ENCODE results near the gene FGF18.

Gene FGF18

DNA sequence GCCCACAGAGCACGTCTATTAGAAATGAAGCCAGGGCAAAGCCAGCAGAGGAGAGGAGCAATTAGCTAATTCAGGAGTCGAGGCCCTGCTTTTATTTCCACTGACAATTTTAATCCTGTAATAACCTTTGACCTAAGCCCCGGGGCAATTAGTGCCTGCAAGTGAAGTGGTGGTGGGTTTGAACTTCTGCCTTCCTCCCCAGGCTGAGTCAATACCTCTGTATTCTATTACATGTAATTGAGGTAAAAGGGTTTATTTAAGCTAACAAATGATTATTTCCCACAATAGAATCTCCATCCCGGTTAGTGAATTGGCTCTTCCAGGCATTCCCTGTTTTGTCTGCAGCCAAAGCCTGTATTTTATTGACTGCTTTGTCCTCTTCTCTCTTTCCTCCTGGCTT, 49.9 kb downstream of the FGF18 start:
- TF ChIP-seq CTCF (IDR thresholded peaks at IDR 0.05; ENCODE audit: low read depth, low read length), result no peak
- Histone ChIP-seq H3K4me3 (ENCODE audit: low read depth, low read length) (no peak overlapping the region), H3K4me1 (no peaks in the 10 kb centered on the region), H3K27me3 (no peaks in the 10 kb centered on the region), H3K36me3 (no peaks in the 10 kb centered on the region), H3K9me3 (no peaks in the 10 kb centered on the region)
- no peak for DNase-seq

GRCh38 chr5:171470420-171470819, 51.0 kb downstream of the FGF18 start:
- no peaks in the 10 kb centered on the region for H3K27me3 ChIP-seq
- no peaks in the 10 kb centered on the region for H3K36me3 ChIP-seq
- no peaks in the 10 kb centered on the region for H3K4me1 ChIP-seq
- TF ChIP-seq CTCF (IDR thresholded peaks at IDR 0.05; ENCODE audit: low read depth, low read length), result no peak
- no peak overlapping the region for H3K4me3 ChIP-seq (ENCODE audit: low read depth, low read length)
- DNase-seq, result no peak
- no peaks in the 10 kb centered on the region for H3K9me3 ChIP-seq

DNA sequence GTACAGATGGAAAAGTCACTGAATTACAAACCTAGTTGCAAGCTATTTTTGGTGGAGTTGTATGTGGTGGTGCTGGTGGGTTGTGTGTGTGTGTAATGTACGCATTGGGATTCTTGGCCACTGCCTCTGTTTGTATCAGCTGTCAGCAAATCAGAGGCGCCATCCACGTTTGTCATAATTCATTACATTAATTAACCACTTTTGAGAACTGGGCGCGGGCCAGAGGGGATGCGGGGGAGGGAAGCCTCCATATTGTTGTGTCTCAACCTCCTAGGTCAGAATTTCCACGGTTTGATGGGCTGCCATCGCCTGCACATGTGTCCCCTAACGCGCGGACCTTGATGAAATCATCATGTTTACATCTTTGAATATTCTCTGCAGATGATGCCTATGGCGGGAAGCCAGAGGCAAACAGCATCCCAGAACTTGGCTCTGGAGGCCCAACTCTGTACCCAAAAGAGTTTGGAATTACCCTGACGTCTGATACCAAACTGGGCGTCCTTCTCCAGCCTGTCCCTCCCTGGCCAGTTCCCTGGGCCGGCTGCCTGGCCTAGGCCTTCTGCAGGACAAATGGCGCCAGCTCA, 54.9 kb downstream of the FGF18 start:
- no peak for TF ChIP-seq CTCF (IDR thresholded peaks at IDR 0.05; ENCODE audit: low read depth, low read length)
- Histone ChIP-seq H3K27me3 (no peaks in the 10 kb centered on the region), H3K4me3 (ENCODE audit: low read depth, low read length) (no peak overlapping the region), H3K4me1 (no peaks in the 10 kb centered on the region), H3K36me3 (no peaks in the 10 kb centered on the region), H3K9me3 (no peaks in the 10 kb centered on the region)
- no peak for DNase-seq

DNA sequence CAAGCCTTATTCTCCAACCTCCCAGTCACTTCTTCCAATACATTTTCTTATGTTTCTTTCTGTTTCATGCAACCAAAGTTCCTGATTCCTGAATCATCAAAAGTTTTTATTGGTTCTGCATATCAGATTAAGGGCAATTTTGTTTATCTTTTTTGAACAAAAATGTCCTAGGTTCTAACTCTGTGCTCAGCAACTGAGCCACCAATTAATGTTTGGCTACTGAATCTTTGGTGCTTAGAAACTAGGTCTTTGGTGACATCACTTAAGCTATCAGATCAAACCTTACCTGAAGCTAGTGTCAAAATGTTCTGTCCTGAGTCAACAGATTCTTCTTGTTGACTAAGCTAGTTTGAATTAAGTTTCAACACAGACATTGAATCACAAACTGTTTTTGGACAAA, 56.1 kb downstream of the FGF18 start:
- DNase-seq, result no peak
- TF ChIP-seq CTCF (IDR thresholded peaks at IDR 0.05; ENCODE audit: low read depth, low read length), result no peak
- H3K9me3 ChIP-seq, result no peaks in the 10 kb centered on the region
- no peaks in the 10 kb centered on the region for H3K27me3 ChIP-seq
- H3K4me1 ChIP-seq, result no peaks in the 10 kb centered on the region
- H3K4me3 ChIP-seq (ENCODE audit: low read depth, low read length), result no peak overlapping the region
- no peaks in the 10 kb centered on the region for H3K36me3 ChIP-seq

GRCh38 chr5:171476701-171477100, 57.3 kb downstream of the FGF18 start:
- DNase-seq, result no peak
- no peaks in the 10 kb centered on the region for H3K4me1 ChIP-seq
- no peak for TF ChIP-seq CTCF (IDR thresholded peaks at IDR 0.05; ENCODE audit: low read depth, low read length)

GRCh38 chr5:171477101-171477500, 57.7 kb downstream of the FGF18 start:
- H3K4me1 ChIP-seq, result no peaks in the 10 kb centered on the region
- H3K36me3 ChIP-seq, result no peaks in the 10 kb centered on the region
- TF ChIP-seq CTCF (IDR thresholded peaks at IDR 0.05; ENCODE audit: low read depth, low read length), result no peak
- no peaks in the 10 kb centered on the region for H3K9me3 ChIP-seq
- no peak overlapping the region for H3K4me3 ChIP-seq (ENCODE audit: low read depth, low read length)
- DNase-seq, result no peak
- H3K27me3 ChIP-seq, result no peaks in the 10 kb centered on the region

More at GRCh38 chr5:171476701-171477100, 57.3 kb downstream of the FGF18 start:
- Histone ChIP-seq H3K4me3 (ENCODE audit: low read depth, low read length) (no peak overlapping the region), H3K9me3 (no peaks in the 10 kb centered on the region), H3K36me3 (no peaks in the 10 kb centered on the region), H3K27me3 (no peaks in the 10 kb centered on the region)

All from BE2C (cell line).